ENCODE measurements around the gene ICAM4.

DNA sequence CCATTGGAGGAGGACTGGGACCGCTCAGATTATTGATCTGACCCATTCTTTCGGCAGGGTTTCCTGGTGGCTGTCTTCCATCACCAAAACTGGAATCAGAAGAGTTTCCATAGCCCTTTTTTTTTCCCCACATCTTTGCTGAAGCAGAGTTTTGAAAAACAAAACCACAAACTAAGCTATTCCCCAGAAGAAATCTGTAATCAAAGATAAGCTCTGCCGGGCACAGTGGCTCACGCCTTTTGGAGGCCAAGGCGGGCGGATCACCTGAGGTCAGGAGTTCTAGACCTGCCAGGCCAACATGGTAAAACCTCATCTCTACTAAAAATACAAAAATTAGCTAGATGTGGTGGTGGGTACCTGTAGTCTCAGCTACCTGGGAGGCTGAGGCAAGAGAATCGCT lies 20.0 kb upstream of the ICAM4 start:
- TF ChIP-seq POLR2A (IDR thresholded peaks at IDR 0.05) (no peak), POLR2AphosphoS5 (IDR thresholded peaks at IDR 0.05) (no peak)
- TF ChIP-seq, protein P1, sequence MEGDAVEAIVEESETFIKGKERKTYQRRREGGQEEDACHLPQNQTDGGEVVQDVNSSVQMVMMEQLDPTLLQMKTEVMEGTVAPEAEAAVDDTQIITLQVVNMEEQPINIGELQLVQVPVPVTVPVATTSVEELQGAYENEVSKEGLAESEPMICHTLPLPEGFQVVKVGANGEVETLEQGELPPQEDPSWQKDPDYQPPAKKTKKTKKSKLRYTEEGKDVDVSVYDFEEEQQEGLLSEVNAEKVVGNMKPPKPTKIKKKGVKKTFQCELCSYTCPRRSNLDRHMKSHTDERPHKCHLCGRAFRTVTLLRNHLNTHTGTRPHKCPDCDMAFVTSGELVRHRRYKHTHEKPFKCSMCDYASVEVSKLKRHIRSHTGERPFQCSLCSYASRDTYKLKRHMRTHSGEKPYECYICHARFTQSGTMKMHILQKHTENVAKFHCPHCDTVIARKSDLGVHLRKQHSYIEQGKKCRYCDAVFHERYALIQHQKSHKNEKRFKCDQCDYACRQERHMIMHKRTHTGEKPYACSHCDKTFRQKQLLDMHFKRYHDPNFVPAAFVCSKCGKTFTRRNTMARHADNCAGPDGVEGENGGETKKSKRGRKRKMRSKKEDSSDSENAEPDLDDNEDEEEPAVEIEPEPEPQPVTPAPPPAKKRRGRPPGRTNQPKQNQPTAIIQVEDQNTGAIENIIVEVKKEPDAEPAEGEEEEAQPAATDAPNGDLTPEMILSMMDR (IDR thresholded peaks at IDR 0.05), result no peak

Measured in stomach (tissue), 4 donors.